Natural killer cell (primary cell): ENCODE measurements around the gene MORN1. TPM values are rescaled to one million over a fixed set of nuclear protein-coding genes. Genes with fewer than 3 reads are reported as not detected.

ENCODE experiments used
- ATAC-seq, 3 donors: fragments of 150-1000 bp in 2 of 3; fragments of 200-7000 bp in 1 of 3; cut with Tn5 transposase; 1 replicate in 1 of 3; 2 replicates in 2 of 3; pipeline ENCODE4 v1.10.0; 2021; ENCODE audit warnings: mild to moderate bottlenecking in 2 of 3, moderate library complexity in 2 of 3
- DNase-seq, 2 donors: peaks; one replicate each; pipeline versions ENCODE4 v3.0.0 to v3.0.0-alpha.2; 2013 to 2021; ENCODE audit warnings: mixed read lengths in 1 of 2
- H3K27ac ChIP-seq: one replicate; pipeline ENCODE4 v1.5.1; 2013; ENCODE audit warnings: mild to moderate bottlenecking, low read length
- H3K27me3 ChIP-seq: one replicate; pipeline ENCODE4 v1.6.1; 2013; ENCODE audit warnings: low read length; ENCODE audit not compliant: control insufficient read depth, insufficient read depth
- H3K36me3 ChIP-seq: one replicate; pipeline ENCODE4 v1.6.1; 2013; ENCODE audit warnings: low read length; ENCODE audit not compliant: control insufficient read depth, insufficient read depth
- H3K4me1 ChIP-seq: one replicate; pipeline ENCODE4 v1.6.1; 2013; ENCODE audit warnings: low read length; ENCODE audit not compliant: control insufficient read depth, insufficient read depth
- H3K4me3 ChIP-seq: one replicate; pipeline ENCODE4 v1.5.1; 2013; ENCODE audit warnings: low read length
- H3K9me3 ChIP-seq: one replicate; pipeline ENCODE4 v1.6.1; 2013; ENCODE audit warnings: low read length; ENCODE audit not compliant: control insufficient read depth, insufficient read depth
- H3K27ac Mint-ChIP-seq, 2 donors: one replicate each; pipeline ENCODE4 v1.8.0; 2022; ENCODE audit warnings: mild to moderate bottlenecking in 2 of 2, mixed read lengths in 2 of 2, moderate library complexity in 1 of 2
- H3K27me3 Mint-ChIP-seq, 2 donors: one replicate each; pipeline ENCODE4 v1.8.0; 2022; ENCODE audit warnings: low read depth in 2 of 2, mixed read lengths in 2 of 2
- H3K36me3 Mint-ChIP-seq: one replicate; pipeline ENCODE4 v1.8.0; 2022; ENCODE audit warnings: mixed read lengths
- H3K4me1 Mint-ChIP-seq, 2 donors: one replicate each; pipeline ENCODE4 v1.8.0; 2022; ENCODE audit warnings: mixed read lengths in 2 of 2
- H3K4me3 Mint-ChIP-seq: one replicate; pipeline ENCODE4 v1.8.0; 2022; ENCODE audit warnings: mild to moderate bottlenecking, moderate library complexity, mixed read lengths
- H3K9me3 Mint-ChIP-seq, 2 donors: one replicate each; pipeline ENCODE4 v1.8.0; 2022; ENCODE audit warnings: mixed read lengths in 2 of 2
- CTCF ChIP-seq: fragments of 200-600 bp; IDR thresholded peaks from one replicate; pipeline ENCODE4 v1.8.0; 2022; ENCODE audit warnings: antibody characterized with exemption
- WGBS: methylation state at CpG from one replicate; pipeline ENCODE4 v1.1.7; 2013; ENCODE audit warnings: missing lambda C conversion rate; ENCODE audit not compliant: insufficient coverage; 5-methylcytosine and 5-hydroxymethylcytosine counted together
- intact Hi-C: fragments of 100-400 bp; cut with micrococcal nuclease; formaldehyde crosslinking; loops from one replicate; pipeline ENCODE4 v1.14.2; 2022
- total RNA-seq, 4 donors: library from RNA; stranded (reverse); fragments of 120-200 nt in 1 of 4; gene quantifications; one replicate each; pipeline versions ENCODE4 v1.2.3 to v1.2.4, GENCODE V29; 2013 to 2022

Gene MORN1
- total RNA-seq, 3 donors from 2014 or later (not counting 1 experiment from before 2014, with no cell fraction given): 8.0 to 9.3 (median 8.8) TPM

GRCh38 chr1:2411801-2412394, 20.5 kb upstream of the MORN1 start:
- Mint-ChIP-seq H3K36me3 (no peaks in the 10 kb centered on the region), H3K27me3 (no peaks in the 10 kb centered on the region), H3K27ac (peak overlapping the region; percentile 66 to 90), H3K4me3 (peak overlapping the region; percentile 86), H3K4me1 (peaks cover 20 to 32% of the 10 kb centered on the region in 2 donors), H3K9me3 (no peaks in the 10 kb centered on the region)
- WGBS: 8% methylated on average over 38 of the region's 38 CpGs
- H3K27me3 ChIP-seq: no peaks in the 10 kb centered on the region
- intact Hi-C loops: loop anchor here (1.0 to 10.0 kb wide), 3 partner anchors 21 to 1013 kb away; partner anchors contain the start of genes MORN1 and RER1
- DNase-seq (no peak), ATAC-seq (peak; percentile 24 to 54 (median 53))
- peaks cover 47% of the 10 kb centered on the region for H3K4me1 ChIP-seq
- H3K36me3 ChIP-seq: peaks cover 8% of the 10 kb centered on the region
- H3K9me3 ChIP-seq: no peaks in the 10 kb centered on the region
- H3K4me3 ChIP-seq: peak overlapping the region; percentile 56
- H3K27ac ChIP-seq: peak overlapping the region; percentile 70
- no peak for TF ChIP-seq CTCF

GRCh38 chr1:2409745-2410144, 18.4 kb upstream of the MORN1 start:
- TF ChIP-seq CTCF: no peak
- Histone ChIP-seq H3K4me1 (peaks cover 25% of the 10 kb centered on the region), H3K36me3 (peaks cover 23% of the 10 kb centered on the region), H3K27me3 (no peaks in the 10 kb centered on the region), H3K9me3 (no peaks in the 10 kb centered on the region), H3K27ac (no peak overlapping the region), H3K4me3 (no peak overlapping the region)
- H3K27ac Mint-ChIP-seq: no peak overlapping the region
- peaks cover 8 to 15% of the 10 kb centered on the region in 2 donors for H3K4me1 Mint-ChIP-seq
- H3K4me3 Mint-ChIP-seq: no peak overlapping the region
- DNase-seq: no peak
- H3K36me3 Mint-ChIP-seq: no peaks in the 10 kb centered on the region
- intact Hi-C loops: loop anchor here (5.0 to 10.0 kb wide), 2 partner anchors 433 to 1015 kb away; no protein-coding TSS in a partner anchor
- 94% methylated on average over 12 of the region's 12 CpGs for WGBS
- no peaks in the 10 kb centered on the region for H3K9me3 Mint-ChIP-seq
- H3K27me3 Mint-ChIP-seq: no peaks in the 10 kb centered on the region
- no peak for ATAC-seq

DNA sequence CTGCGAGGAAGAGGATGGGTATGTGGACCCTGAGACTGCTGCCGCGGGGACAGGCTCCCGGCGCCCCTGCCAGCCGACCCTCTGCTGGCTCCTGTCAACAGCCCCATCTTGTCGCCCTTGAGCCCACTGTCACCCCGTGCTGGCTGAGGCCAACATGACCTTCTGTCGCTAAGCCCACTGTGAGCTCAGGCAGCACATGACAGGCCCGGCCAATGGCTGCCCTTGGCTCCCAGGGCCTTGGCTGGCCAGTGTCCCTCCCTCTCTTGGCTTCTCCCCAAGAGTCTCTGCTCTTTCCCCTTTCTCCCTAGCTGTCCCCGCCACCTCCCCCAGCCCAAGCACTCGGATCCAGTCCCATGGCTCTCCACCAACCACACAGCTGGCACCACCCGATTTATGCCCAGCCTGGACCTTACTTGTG, 17.5 kb upstream of the MORN1 start:
- no peak overlapping the region for H3K27ac Mint-ChIP-seq
- 96% methylated on average over 13 of the region's 13 CpGs for WGBS
- Histone ChIP-seq H3K9me3 (no peaks in the 10 kb centered on the region), H3K36me3 (peaks cover 31% of the 10 kb centered on the region), H3K4me1 (peaks cover 16% of the 10 kb centered on the region), H3K27ac (no peak overlapping the region), H3K4me3 (no peak overlapping the region), H3K27me3 (no peaks in the 10 kb centered on the region)
- TF ChIP-seq CTCF: no peak
- no peaks in the 10 kb centered on the region for H3K9me3 Mint-ChIP-seq
- intact Hi-C loops: no loop called here
- H3K4me1 Mint-ChIP-seq: peaks cover 0 to 6% of the 10 kb centered on the region in 2 donors
- H3K36me3 Mint-ChIP-seq: no peaks in the 10 kb centered on the region
- DNase-seq (no peak), ATAC-seq (no peak)
- H3K4me3 Mint-ChIP-seq: peak overlapping the region; percentile 21
- H3K27me3 Mint-ChIP-seq: no peaks in the 10 kb centered on the region

- peaks cover 32% of the 10 kb centered on the region for H3K36me3 ChIP-seq
- intact Hi-C loops: no loop called here
- H3K27ac ChIP-seq: no peak overlapping the region
- Mint-ChIP-seq H3K27me3 (no peaks in the 10 kb centered on the region), H3K27ac (no peak overlapping the region), H3K36me3 (no peaks in the 10 kb centered on the region), H3K9me3 (no peaks in the 10 kb centered on the region), H3K4me3 (no peak overlapping the region), H3K4me1 (peaks cover 0 to 4% of the 10 kb centered on the region in 2 donors)
- no peaks in the 10 kb centered on the region for H3K27me3 ChIP-seq
- DNase-seq (no peak), ATAC-seq (no peak)
- no peaks in the 10 kb centered on the region for H3K9me3 ChIP-seq
- no peak for TF ChIP-seq CTCF
- 96% methylated on average over 24 of the region's 24 CpGs for WGBS
- no peak overlapping the region for H3K4me3 ChIP-seq
- peaks cover 12% of the 10 kb centered on the region for H3K4me1 ChIP-seq
Measured at GRCh38 chr1:2408456-2408855, 17.1 kb upstream of the MORN1 start.
